Uterus (tissue), 4 donors: ENCODE results near the gene PCTP. TPM values are rescaled to one million over a fixed set of nuclear protein-coding genes. Genes with fewer than 3 reads are reported as not detected.

Experiments used
- DNase-seq, 2 donors: peaks; one replicate each; pipeline ENCODE4 v3.0.0-alpha.2; 2019 to 2020
- H3K27ac ChIP-seq, 2 donors: fragments of 200-600 bp; sonication (generic); 1 replicate in 1 of 2; 2 replicates in 1 of 2; pipeline ENCODE4 v1.5.1; 2016 to 2018
- H3K27me3 ChIP-seq, 2 donors: fragments of 200-600 bp; sonication (generic); one replicate each; pipeline ENCODE4 v1.5.1; 2018 to 2019; ENCODE audit warnings: control low read depth in 1 of 2
- H3K36me3 ChIP-seq, 2 donors: fragments of 200-600 bp; sonication (generic); one replicate each; pipeline ENCODE4 v1.5.1; 2019; ENCODE audit warnings: control low read depth in 1 of 2
- H3K4me1 ChIP-seq, 2 donors: fragments of 200-600 bp; sonication (generic); one replicate each; pipeline ENCODE4 v1.5.1; 2018 to 2019; ENCODE audit warnings: control low read depth in 1 of 2
- H3K4me3 ChIP-seq, 2 donors: fragments of 200-600 bp; sonication (generic); 1 replicate in 1 of 2; 2 replicates in 1 of 2; pipeline ENCODE4 v1.5.1; 2018 to 2019; ENCODE audit warnings: mild to moderate bottlenecking in 1 of 2
- H3K9me3 ChIP-seq, 2 donors: fragments of 200-600 bp; sonication (generic); one replicate each; pipeline ENCODE4 v1.5.1; 2019; ENCODE audit warnings: control low read depth in 1 of 2
- CTCF ChIP-seq, 4 experiments: fragments of 200-600 bp in 2 of 4; fragments of 450-650 bp in 2 of 4; sonication (generic) in 2 of 4; IDR thresholded peaks; one replicate each; pipeline ENCODE4 v1.5.1; 2016 to 2019; ENCODE audit warnings: antibody characterized with exemption in 4 of 4, mild to moderate bottlenecking in 2 of 4, moderate library complexity in 1 of 4
- POLR2A ChIP-seq, 2 donors: fragments of 450-650 bp; IDR thresholded peaks; one replicate each; pipeline ENCODE4 v1.6.1; 2016; ENCODE audit warnings: antibody characterized with exemption in 2 of 2, mild to moderate bottlenecking in 1 of 2, moderate library complexity in 1 of 2
- intact Hi-C: fragments of 100-400 bp; cut with DNase I; formaldehyde crosslinking; loops from one replicate; pipeline ENCODE4 v1.15.1; 2023; ENCODE audit warnings: low total_unique reads
- total RNA-seq, 4 donors: library from RNA; depleted of rRNA in 3 of 4; stranded (reverse); fragments of >200 nt in 3 of 4; gene quantifications; one replicate each; pipeline versions ENCODE4 v1.1.0 to v1.2.4, GENCODE V29; 2014 to 2023
- donor health status: DM: yes; HTN: yes; CAD: no.

The PCTP gene
- total RNA-seq, 4 donors from 2014 or later: 1.8 to 18.8 (median 10.9) TPM

DNA sequence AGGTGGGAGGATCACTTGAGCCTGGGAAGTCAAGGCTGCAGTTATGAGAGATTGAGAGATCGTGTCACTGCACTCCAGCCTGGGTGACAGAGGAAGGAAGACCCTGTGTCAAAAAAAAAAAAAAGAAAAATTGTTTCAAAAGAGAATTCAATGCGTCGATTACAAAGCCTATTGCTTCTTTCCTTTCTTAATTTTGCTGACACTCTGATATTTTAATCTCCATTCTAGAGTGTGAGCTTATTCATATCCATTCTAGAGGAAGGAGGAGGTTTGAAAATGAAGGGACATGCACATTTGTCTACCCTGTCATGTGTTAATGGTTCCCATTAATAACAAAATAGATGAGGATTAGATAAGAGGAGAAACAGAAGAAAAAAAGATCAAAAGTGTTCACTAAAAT, 63.1 kb downstream of the PCTP start:
- no peak overlapping the region for H3K4me3 ChIP-seq
- no peaks in the 10 kb centered on the region for H3K27me3 ChIP-seq
- no peaks in the 10 kb centered on the region for H3K4me1 ChIP-seq
- H3K9me3 ChIP-seq: no peaks in the 10 kb centered on the region
- DNase-seq: no peak
- intact Hi-C loops: no loop called here
- H3K36me3 ChIP-seq: no peaks in the 10 kb centered on the region
- no peak for TF ChIP-seq CTCF (IDR thresholded peaks at IDR 0.05)
- TF ChIP-seq POLR2A (IDR thresholded peaks at IDR 0.05): no peak
- no peak overlapping the region for H3K27ac ChIP-seq

GRCh38 chr17:55814377-55814776, 63.5 kb downstream of the PCTP start:
- intact Hi-C loops: no loop called here
- H3K27ac ChIP-seq: no peak overlapping the region
- no peaks in the 10 kb centered on the region for H3K4me1 ChIP-seq
- H3K36me3 ChIP-seq: no peaks in the 10 kb centered on the region
- no peaks in the 10 kb centered on the region for H3K27me3 ChIP-seq
- TF ChIP-seq POLR2A (IDR thresholded peaks at IDR 0.05) (no peak), CTCF (IDR thresholded peaks at IDR 0.05) (no peak)
- H3K9me3 ChIP-seq: no peaks in the 10 kb centered on the region
- no peak for DNase-seq
- H3K4me3 ChIP-seq: no peak overlapping the region

DNA sequence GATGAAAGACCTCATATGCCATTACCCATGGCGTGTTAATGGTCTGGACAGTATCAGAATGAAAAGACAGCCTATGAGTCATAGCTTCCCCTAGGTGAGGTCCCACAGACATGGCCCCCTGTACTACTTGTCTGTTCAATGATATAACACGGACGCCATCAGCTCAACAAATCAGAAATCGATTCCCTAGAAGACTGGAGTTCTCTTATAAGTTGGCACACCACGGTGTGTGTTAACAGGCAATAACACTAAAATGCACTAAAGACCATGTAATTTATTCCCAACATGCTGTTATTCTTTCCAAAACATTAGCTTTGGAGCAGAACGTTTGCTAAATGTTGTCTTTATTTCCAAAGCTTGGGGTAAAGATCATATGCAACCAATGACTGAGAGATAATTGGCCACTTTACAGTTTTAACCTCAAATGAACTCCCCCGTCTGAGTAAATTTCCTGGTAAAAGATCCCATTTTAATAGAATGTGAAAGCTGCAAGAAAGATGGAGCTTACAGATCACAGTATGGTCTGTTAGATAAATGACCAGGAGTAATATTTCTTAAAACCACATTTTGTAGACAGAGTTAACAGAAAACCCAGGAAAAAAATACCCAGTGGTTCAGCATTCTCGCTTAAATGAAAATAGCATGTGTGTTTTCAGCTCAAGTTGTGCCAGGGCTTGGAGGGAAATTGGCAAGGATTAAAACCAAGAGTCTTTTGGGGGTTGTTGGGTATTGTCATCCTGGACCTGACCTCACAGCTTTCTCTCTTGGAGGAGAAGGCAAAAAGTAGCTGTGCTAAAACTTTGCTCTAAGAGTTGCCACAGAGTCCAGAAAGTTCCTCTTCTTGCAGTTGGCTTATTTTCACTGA, 65.9 kb downstream of the PCTP start:
- TF ChIP-seq CTCF (IDR thresholded peaks at IDR 0.05) (no peak), POLR2A (IDR thresholded peaks at IDR 0.05) (no peak)
- Histone ChIP-seq H3K9me3 (no peaks in the 10 kb centered on the region), H3K27ac (no peak overlapping the region), H3K4me1 (no peaks in the 10 kb centered on the region), H3K27me3 (no peaks in the 10 kb centered on the region), H3K36me3 (no peaks in the 10 kb centered on the region), H3K4me3 (no peak overlapping the region)
- intact Hi-C loops: no loop called here
- DNase-seq: no peak

DNA sequence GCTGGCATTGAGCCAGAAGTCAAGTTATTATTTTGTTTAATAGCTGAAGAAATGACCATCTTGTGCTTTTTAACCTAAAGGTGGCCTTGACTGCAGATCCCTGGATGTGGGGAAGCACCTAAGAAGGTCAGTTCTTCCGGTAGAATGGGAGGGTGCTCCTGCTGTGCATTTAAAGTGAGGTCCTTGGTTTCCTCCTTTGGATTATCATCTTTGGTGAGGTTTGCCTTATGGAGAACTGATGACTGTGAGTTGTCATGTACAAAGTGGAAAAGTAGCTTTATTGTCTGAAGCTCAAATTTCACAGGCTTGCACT, 66.5 kb downstream of the PCTP start:
- Histone ChIP-seq H3K9me3 (no peaks in the 10 kb centered on the region), H3K27ac (no peak overlapping the region), H3K4me1 (no peaks in the 10 kb centered on the region), H3K36me3 (no peaks in the 10 kb centered on the region), H3K27me3 (no peaks in the 10 kb centered on the region), H3K4me3 (no peak overlapping the region)
- intact Hi-C loops: no loop called here
- no peak for TF ChIP-seq CTCF (IDR thresholded peaks at IDR 0.05)
- no peak for TF ChIP-seq POLR2A (IDR thresholded peaks at IDR 0.05)
- DNase-seq: no peak

DNA sequence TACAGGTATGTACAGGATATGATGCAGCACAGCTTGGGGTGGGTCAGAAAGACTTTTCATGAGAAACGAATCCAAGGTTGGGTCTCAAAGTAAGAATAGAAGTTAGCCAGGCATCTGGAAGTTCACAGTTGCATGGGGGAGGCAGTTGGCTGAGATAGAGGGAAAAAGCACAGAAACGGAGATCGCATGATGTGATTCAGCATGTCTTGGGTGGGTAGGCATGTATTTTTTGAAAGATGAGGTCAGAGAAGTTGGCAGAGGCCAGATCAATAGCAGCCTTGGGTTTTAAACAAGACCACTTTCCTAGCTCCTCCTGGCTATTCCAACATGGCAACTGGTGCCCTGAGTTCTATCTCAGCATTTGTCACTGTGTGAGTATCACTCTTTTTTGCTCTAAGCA, 67.2 kb downstream of the PCTP start:
- no peak overlapping the region for H3K27ac ChIP-seq
- no peak overlapping the region for H3K4me3 ChIP-seq
- TF ChIP-seq CTCF (IDR thresholded peaks at IDR 0.05) (no peak), POLR2A (IDR thresholded peaks at IDR 0.05) (no peak)
- no peaks in the 10 kb centered on the region for H3K36me3 ChIP-seq
- H3K27me3 ChIP-seq: no peaks in the 10 kb centered on the region
- H3K9me3 ChIP-seq: no peaks in the 10 kb centered on the region
- intact Hi-C loops: no loop called here
- no peaks in the 10 kb centered on the region for H3K4me1 ChIP-seq
- DNase-seq: no peak
